Stimulated activated CD8-positive, alpha-beta memory T cell treated with anti-CD3 and anti-CD28 coated beads, Interleukin-7, amount 100 ng/mL, for 24 hours (primary cell): ENCODE results near the gene UQCC3.
"Not testable (repeated sequence)": the region's sequence is repeated elsewhere in the genome, so short reads cannot be mapped to it uniquely, and the experiment has no call there.

Source experiments
- DNase-seq: peaks from one replicate; pipeline ENCODE4 v3.0.0-alpha.2; 2020; ENCODE audit warnings: low read depth

Gene UQCC3

DNA sequence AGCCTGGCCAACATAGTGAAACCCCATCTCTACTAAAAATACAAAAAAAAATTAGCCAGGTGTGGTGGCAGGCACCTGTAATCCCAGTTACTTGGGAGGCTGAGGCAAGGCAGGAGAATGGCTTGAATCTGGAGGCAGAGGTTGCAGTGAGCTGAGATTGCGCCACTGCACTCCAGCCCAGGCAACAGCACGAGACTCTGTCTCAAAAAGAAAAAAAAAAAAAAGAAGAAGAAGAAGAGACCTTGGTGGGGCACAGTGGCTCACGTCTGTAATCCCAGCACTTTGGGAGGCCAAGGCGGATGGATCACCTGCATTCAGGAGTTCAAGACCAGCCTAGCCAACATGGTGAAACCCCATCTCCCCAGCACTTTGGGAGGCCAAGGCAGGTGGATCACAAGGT lies 32.4 kb downstream of the UQCC3 start:
- DNase-seq: not testable (repeated sequence)

DNA sequence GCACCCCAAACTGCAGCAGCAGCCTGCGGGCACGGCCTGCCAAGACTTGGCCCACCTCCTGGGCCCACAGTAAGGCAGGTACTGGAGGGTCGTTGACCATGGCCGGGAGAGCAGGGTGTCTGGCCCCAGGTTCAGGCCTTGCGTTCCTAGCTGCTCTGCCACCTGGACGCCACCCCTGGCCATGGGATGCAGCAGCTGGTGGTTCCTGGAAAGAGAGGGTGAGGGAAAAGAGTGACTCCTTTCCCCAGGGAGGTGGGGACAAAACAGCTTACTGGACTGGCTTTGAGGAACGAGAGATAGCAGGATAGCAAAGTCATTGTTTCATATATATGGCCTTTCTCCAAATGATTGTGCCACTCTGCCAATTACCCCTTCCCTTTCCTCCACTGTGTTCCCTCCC lies 33.9 kb downstream of the UQCC3 start:
- DNase-seq: no peak

- peak; percentile 89 for DNase-seq
These were observed 34.7 kb downstream of the UQCC3 start for GRCh38 chr11:62705880-62706849.

DNA sequence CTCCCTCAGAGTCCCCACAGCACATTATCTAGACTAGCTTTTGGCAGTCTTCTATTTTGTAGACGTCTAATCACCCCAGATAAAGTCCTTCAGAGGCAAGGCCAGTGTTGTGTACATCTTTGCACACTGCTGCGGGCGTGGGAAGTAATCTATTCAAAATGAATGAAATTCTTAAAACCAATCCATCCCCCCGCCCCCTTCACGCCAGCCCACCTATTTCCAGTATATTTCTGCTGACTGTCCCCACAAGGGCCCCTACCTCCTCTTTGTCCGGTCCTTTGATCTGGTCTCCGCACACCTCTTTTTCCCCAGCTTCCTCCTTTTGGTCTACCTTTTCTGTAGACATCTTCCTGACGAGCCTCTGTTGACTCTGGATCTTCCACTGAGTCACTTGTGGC lies 35.4 kb downstream of the UQCC3 start:
- no peak for DNase-seq

GRCh38 chr11:62707277-62707861 lies 35.9 kb downstream of the UQCC3 start, which contains the start of the genes BSCL2 and GNG3:
TSS of gene BSCL2 (minus strand) at chr11:62707424. CDS start at chr11:62707195, 229 bp downstream.
TSS of gene GNG3 (plus strand) at chr11:62707676. CDS start at chr11:62708296, 620 bp downstream.
- DNase-seq: no peak

DNA sequence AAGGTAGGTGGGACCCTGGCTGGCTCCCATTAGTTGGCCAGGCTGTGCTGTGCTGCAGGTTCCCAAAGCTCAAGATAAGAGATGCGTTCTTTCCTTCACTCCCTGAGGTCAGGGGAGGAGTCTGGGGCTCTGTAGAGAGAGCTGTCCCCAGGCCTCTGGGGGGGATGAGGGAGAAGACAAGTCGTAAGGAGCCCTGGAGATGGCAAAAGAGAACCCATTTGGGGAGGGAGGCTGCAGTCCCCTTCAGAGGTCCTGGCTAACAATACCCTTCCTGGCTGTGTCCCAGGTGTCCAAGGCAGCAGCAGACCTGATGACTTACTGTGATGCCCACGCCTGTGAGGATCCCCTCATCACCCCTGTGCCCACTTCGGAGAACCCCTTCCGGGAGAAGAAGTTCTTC lies 36.9 kb downstream of the UQCC3 start:
- DNase-seq: no peak

- peak; percentile 14 for DNase-seq
These were observed 37.3 kb downstream of the UQCC3 start for GRCh38 chr11:62708793-62709192.

GRCh38 chr11:62709247-62710000 lies 38.0 kb downstream of the UQCC3 start:
- peak; percentile 88 for DNase-seq

DNA sequence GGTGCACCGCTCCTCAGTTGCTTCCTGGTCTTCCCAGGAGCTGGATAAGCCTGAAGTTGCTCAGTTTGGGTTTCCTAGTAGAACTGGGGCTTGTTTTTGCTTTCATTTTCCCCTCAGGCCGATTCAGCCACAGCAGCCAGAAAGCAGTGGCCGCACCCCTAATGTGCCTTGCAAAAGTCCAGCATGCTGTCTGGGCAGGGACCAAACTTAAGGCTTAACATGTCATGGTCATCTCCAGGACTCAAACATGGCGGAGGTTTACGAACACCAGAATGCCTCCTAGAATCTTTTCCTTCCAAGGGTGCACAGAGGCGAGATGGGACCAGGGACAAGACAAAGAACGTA lies 38.5 kb downstream of the UQCC3 start:
- no peak for DNase-seq

- DNase-seq: no peak
These were observed 40.9 kb downstream of the UQCC3 start for GRCh38 chr11:62712276-62712812.

DNA sequence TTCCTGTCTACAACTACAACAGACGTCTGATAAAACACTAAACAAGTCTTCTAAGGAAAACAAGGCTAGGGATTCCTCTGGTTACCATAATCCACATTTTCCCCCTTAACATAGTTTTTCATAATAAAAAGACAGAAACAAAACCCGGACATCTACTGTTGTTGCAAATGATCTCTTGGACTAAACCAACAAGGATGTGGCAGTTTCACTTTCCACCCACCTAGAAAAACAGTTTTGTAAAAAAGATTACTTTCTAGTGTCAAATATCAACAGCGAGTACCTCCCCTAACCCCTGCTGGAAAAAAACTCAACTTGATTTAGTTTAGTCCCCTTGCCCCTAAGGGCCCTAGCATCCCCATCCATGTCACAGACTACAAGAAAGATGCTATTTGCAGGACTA lies 41.4 kb downstream of the UQCC3 start:
- DNase-seq: no peak

DNA sequence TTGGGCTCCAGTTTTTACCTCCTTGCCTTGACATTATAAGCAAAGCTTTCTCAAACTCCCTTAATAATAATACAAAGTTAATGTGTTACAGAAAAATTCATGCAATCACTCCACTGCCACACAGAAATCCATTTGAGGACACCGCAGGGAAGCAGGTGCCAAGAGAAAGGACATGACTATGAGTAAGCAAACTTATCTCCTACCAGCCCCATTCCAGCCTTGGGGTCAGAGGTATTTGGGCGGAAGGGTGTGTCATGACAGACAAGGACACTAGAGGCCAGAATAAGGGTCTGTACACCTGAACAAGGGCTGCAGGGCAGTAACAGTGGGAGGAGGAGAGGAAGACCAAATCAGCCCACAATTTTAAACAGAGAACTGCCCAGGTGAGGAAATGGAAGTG lies 41.9 kb downstream of the UQCC3 start:
- DNase-seq: no peak

DNA sequence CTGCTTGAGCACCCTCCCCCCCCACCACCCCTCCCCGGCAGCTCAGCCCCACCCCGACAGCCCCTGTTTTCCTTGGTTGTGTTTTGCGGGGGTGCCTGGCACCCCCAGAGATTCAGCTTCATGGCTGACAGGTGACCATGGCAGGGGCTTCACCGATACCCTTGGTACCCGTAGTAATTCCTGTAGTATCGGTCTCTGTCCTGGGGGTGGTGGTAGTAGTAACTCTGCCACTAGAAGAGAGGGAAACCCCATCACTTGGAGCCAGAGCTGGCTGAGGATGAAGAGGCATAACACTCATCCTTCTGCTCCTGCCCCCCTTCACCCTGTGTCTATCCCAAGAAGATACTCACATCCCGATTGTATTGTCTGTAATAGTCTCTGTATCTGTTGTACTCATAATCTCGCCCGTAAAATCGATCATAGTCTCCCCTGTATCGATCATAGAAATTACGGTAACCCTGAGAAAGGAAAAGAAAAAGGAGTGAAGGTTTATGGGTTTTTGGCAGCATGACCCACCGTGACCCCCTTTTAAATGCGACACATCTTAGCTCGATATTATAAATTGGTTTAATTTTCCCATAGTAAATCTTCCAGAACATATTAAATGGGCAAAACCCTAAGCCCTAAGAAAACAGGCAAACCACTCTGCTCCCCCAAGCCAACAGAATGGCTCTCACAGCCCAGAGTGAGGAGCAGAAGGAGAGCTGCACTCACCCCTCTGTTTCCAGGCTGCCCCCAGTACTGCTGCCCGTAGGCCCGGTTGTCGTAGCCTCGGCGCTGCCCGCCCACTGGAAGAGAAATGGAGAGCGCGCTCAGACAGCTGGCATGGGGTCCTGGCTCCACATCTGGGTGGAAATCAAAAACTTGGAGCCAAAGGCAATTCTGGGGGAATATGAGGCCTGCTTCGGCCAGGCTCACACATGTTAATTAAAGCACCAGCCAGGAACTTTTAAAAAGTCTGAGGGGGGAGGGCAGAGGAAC lies 44.0 kb downstream of the UQCC3 start:
- DNase-seq: no peak

DNA sequence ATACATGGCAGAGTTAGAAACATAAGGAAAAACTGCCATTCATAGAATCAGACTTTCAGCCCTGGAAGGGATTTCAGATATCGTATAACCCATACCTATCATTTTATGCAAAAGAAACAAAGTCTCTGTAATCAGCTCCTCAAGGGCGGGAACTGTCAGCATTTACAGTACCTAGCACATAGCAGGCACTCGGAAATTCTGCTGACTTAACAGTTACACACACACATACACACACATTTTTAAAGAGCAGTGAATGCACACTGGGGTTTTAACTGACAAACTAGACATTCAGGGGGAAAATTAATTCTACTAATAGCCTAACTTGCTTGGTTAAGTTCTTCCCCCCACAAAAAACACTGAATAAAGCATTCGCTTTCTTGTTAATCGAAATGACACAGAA lies 44.7 kb downstream of the UQCC3 start:
- DNase-seq: no peak

- DNase-seq: no peak
These were observed 45.3 kb downstream of the UQCC3 start for GRCh38 chr11:62716816-62717215.

- DNase-seq: no peak
These were observed 48.0 kb downstream of the UQCC3 start for GRCh38 chr11:62719302-62719978.

DNA sequence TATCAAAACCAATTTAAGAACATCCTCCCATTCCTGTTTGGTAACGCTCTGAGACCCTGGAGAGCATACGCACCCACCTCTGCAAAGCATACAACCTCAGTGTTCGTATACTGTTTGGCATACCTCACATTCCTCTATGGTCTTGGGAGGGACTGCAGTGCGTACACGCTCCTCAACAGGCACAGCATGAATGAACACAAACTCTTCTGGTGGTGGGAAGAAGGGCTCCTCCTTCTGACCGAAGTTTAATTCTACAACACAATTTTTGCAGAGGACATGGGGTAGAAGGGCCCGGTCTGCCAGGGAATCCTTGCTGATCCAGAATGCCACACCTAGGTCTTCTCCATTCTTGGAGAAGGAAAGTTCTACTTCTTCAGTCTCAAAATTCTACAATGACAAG lies 50.5 kb downstream of the UQCC3 start:
- DNase-seq: no peak
